ENCODE results near the gene PDXDC1. TPM values are rescaled to one million over a fixed set of nuclear protein-coding genes. Genes with fewer than 3 reads are reported as not detected.
A peak's percentile ranks its signal among the peaks of the same experiment; 100 is the strongest.
"Not testable (repeated sequence)": the region's sequence is repeated elsewhere in the genome, so short reads cannot be mapped to it uniquely, and the experiment has no call there.

PDXDC1 gene
- total RNA-seq, 1 donor from 2014 or later = 119 TPM

- peak; percentile 62 to 66 for DNase-seq (ENCODE audit: low read depth in 2 of 2)
Observed at GRCh38 chr16:15062085-15062810, 87.4 kb downstream of the PDXDC1 start.

GRCh38 chr16:15065961-15066360 is 91.1 kb downstream of the PDXDC1 start:
- not testable (repeated sequence) for DNase-seq (ENCODE audit: low read depth in 2 of 2)

- DNase-seq (ENCODE audit: low read depth in 2 of 2) = not testable (repeated sequence)
Observed at GRCh38 chr16:15066690-15067089, 91.9 kb downstream of the PDXDC1 start.

GRCh38 chr16:15071013-15071412 is 96.2 kb downstream of the PDXDC1 start:
- DNase-seq (ENCODE audit: low read depth in 2 of 2) = not testable (repeated sequence)

- DNase-seq (ENCODE audit: low read depth in 2 of 2) = not testable (repeated sequence)
Observed at GRCh38 chr16:15071916-15072769, 97.3 kb downstream of the PDXDC1 start.

- DNase-seq (ENCODE audit: low read depth in 2 of 2) = no peak
Observed at GRCh38 chr16:15073101-15073500, 98.3 kb downstream of the PDXDC1 start.

GRCh38 chr16:15076161-15076560 is 101.3 kb downstream of the PDXDC1 start:
- DNase-seq (ENCODE audit: low read depth in 2 of 2) = not testable (repeated sequence)

GRCh38 chr16:15080883-15081282 is 106.1 kb downstream of the PDXDC1 start:
- DNase-seq (ENCODE audit: low read depth in 2 of 2) = not testable (repeated sequence)

- DNase-seq (ENCODE audit: low read depth in 2 of 2) = not testable (repeated sequence)
Observed at GRCh38 chr16:15082788-15083187, 108.0 kb downstream of the PDXDC1 start.

- not testable (repeated sequence) for DNase-seq (ENCODE audit: low read depth in 2 of 2)
Observed at GRCh38 chr16:15090663-15091269, 115.9 kb downstream of the PDXDC1 start.

GRCh38 chr16:15093571-15093954 is 118.7 kb downstream of the PDXDC1 start:
- not testable (repeated sequence) for DNase-seq (ENCODE audit: low read depth in 2 of 2)

- DNase-seq (ENCODE audit: low read depth in 2 of 2) = peak; percentile 85 to 94
Observed at GRCh38 chr16:15093955-15094827, 119.4 kb downstream of the PDXDC1 start, which contains the start of gene RRN3. Gene RRN3 (minus strand): TSS chr16:15094272. CDS start chr16:15094233, 39 bp downstream.

- not testable (repeated sequence) for DNase-seq (ENCODE audit: low read depth in 2 of 2)
Observed at GRCh38 chr16:15096583-15096972, 121.8 kb downstream of the PDXDC1 start.

- DNase-seq (ENCODE audit: low read depth in 2 of 2) = not testable (repeated sequence)
Observed at GRCh38 chr16:15099366-15099909, 124.6 kb downstream of the PDXDC1 start.

- DNase-seq (ENCODE audit: low read depth in 2 of 2) = not testable (repeated sequence)
Observed at GRCh38 chr16:15100372-15100987, 125.7 kb downstream of the PDXDC1 start.

- not testable (repeated sequence) for DNase-seq (ENCODE audit: low read depth in 2 of 2)
Observed at GRCh38 chr16:15127641-15128425, 153.0 kb downstream of the PDXDC1 start.

- DNase-seq (ENCODE audit: low read depth in 2 of 2) = not testable (repeated sequence)
Observed at GRCh38 chr16:15130256-15130932, 155.6 kb downstream of the PDXDC1 start.

- DNase-seq (ENCODE audit: low read depth in 2 of 2) = not testable (repeated sequence)
Observed at GRCh38 chr16:15130943-15131700, 156.3 kb downstream of the PDXDC1 start.

Measured in lung microvascular endothelial cell (primary cell).